GM10266 (cell line): ENCODE results near the gene TNFRSF19.

Source experiments
- DNase-seq: peaks from one replicate; pipeline ENCODE4 v3.0.0; 2012; ENCODE audit errors: extremely low spot score
- TF ChIP-seq, protein P1 (sequence below): IDR thresholded peaks from 2 replicates; pipeline ENCODE4 v1.5.1; 2012; ENCODE audit warnings: mild to moderate bottlenecking, low read depth; ENCODE audit not compliant: control insufficient read depth, insufficient read depth; ENCODE audit errors: missing control alignments

Gene TNFRSF19

DNA sequence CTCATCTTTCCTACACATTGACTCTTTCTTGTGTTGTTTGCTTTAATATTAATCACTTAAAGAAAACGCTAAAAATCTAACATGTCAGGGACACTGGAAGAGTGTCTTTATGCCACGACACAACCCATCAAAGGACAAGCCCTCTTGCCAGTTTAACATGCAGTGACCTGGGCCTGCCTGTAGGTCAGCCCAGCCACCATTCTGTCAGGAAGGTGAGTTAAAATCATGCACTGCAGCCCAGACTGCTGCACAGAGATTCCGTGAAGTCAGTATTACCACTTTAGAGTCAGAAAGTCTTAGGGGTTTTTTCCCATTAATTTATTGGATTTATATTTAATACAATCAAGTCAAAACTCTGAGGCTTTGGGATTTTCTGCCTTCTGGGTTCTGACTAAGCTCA lies 58.0 kb downstream of the TNFRSF19 start:
- DNase-seq: no peak
- TF ChIP-seq, protein P1, sequence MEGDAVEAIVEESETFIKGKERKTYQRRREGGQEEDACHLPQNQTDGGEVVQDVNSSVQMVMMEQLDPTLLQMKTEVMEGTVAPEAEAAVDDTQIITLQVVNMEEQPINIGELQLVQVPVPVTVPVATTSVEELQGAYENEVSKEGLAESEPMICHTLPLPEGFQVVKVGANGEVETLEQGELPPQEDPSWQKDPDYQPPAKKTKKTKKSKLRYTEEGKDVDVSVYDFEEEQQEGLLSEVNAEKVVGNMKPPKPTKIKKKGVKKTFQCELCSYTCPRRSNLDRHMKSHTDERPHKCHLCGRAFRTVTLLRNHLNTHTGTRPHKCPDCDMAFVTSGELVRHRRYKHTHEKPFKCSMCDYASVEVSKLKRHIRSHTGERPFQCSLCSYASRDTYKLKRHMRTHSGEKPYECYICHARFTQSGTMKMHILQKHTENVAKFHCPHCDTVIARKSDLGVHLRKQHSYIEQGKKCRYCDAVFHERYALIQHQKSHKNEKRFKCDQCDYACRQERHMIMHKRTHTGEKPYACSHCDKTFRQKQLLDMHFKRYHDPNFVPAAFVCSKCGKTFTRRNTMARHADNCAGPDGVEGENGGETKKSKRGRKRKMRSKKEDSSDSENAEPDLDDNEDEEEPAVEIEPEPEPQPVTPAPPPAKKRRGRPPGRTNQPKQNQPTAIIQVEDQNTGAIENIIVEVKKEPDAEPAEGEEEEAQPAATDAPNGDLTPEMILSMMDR: no peak

DNA sequence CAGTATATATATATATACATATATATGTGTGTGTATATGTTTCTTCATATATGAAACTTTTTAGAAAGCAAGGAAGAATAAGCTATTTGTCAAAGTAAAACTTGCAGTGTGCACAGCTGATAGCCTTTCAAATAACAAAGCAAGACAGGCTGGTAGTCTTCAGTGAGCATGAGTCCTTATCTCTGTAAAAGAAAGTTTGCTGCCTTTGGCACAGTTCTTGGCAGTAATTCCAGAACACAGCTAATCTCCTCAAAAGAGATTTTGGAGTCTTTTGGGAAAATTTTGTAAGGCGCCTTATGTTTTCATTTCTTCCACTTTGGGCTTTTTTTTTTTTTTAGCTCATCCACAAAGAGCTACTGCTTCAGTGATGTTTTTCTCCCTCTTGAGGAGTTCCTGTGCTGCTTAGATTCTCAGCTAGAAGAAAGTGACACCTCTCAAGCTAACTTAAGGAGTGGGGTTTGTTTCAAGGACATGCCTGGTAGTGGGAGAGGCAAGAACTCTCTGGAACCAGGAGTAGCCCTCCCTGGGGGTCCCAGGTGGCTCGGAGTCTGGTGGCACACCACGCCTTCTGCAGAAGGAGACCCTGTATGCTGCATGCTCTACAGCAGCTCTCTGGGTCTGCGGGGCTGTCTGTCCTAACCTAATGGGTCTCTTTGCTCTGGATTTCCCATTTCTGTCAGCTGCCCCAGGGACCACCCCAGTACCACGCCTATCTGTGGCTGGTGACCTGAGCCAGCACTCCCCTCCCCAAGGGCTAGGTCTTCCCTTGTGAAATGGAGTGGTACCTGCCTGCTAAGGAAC lies 58.8 kb downstream of the TNFRSF19 start:
- TF ChIP-seq, protein P1: no peak
- no peak for DNase-seq

DNA sequence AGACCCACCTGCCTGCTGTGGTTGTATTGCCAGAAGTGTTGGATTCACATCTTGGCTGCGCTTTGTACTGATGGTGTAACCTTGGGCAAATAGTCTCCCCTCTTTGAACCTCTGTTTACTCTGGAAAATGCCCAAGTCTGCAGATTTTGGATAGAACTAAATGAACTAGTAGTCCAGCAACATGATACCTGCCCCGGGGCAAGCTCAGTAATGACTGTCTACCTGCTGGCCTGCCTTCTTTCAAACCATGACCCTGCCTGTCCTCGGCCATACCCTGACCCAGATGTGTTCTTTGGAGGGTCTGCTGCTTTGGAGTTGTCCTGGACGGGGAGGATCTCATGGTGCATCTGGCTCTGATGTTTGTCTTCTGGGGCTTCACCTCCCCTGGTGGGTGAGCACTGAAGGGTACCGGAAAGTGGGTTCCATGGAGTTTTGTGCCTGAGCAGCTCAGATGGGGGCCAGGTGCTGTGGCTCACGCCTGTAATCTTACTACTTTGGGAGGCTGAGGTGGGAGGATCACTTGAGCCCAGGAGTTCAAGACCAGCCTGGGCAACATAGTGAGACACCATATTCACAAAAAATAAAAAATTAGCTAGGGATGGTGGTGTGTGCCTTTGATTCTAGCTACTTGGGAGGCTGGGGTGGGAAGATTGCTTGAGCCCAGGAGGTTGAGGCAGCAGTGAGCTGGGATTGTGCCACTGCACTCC lies 59.5 kb downstream of the TNFRSF19 start:
- TF ChIP-seq, protein P1: no peak
- DNase-seq: no peak

DNA sequence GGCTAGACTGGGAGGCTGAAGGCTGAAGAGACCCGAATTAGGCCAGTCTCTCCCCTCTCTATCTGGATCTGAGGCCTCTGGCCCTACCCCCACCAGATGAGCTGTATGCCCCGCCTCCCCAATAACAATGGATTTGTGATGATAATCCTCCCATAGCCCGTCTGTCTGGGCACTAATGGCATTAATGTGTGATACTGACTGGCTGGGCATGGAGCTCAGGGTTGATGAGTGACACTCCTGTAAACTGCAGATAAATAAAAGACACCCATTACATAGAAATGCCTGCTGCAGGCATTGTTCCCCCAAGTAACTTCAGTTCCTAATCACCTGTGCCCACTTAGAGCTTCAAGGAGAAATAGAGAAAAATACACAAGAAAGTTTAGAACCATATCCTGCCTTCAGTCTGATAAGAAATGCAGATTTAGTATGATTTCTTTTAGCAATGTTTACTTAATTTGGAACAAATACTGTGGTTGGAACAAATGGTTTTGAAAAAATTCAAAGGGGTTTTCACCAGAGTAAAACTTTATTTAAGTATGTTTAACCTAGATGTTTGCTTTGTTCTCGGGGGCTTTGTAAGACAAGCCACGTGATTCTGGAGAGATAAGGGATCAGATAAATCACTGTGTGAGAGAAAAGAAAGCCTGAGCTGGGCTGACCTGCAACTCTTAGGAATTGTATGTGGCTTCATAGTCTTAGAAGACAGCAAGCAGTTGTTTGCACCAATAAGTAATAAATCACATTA lies 60.3 kb downstream of the TNFRSF19 start:
- DNase-seq: no peak
- TF ChIP-seq, protein P1: no peak

DNA sequence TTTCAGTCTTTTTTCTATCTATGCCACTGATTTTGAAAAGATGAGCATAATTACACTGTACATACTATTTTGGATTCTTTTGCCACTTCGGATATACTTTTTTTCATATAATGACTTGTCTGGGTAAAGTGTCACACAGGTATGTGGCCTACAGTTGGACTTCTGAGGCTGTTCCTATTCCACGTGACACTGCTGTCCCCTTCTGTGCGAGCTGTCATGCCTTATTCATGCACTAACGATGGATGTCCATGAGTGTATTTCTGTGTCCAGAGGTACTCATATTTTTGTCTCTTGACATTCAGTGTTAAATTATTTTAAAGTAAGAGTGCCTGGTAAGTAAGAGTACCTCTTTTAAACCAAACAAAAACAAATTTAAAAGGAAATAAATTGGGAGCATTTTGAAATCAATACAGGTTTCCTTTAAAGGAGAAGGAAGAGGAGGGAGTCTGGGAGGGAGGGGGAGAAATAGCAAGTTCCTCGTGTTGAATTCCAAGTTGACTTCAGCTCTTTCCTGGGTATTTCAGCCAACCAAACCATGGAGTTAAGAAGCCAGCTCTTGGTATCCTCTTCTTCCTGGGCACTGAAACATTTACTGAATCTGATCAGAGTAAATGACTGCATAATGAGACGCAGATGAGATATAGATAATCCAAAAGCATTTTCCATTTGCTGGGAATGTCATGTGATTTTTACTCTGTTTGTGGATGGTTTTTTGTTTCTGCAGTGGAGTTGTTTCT lies 61.3 kb downstream of the TNFRSF19 start:
- no peak for DNase-seq

DNA sequence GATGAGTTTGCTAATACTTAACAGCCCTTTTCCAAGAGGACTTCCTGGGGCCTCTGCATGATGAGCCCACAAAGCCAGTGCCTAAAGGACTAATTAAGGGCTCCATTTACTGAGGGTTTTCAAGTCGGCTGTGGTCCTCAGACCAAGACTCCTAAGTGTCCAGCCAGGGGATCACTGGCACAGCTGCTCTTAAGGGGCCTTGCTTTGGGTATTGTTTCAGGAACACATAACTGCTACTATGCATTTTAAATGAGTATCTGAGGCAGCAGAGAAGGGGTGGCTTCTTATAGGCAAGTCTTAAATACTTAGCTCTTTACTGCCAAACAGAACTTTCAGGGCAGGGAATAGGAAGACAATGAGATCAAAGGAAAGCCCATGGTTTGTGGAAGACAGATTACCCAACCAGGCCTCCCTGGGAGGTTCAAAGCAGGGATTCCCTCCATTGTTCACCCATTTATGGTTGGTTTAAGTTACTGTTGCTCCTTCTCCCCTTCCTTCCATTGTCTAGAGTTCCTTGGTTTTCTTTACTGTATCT lies 61.9 kb downstream of the TNFRSF19 start:
- DNase-seq: no peak
- TF ChIP-seq, protein P1: no peak

More for the DNA sequence above, 61.3 kb downstream of the TNFRSF19 start:
- TF ChIP-seq, protein P1: no peak
